Suprapubic skin (tissue), 3 donors: ENCODE measurements around the gene SYNGR3.

Experiments
- POLR2A ChIP-seq, 2 donors: fragments of 450-650 bp; IDR thresholded peaks; one replicate each; pipeline ENCODE4 v1.6.1; 2017; ENCODE audit warnings: antibody characterized with exemption in 2 of 2, mild to moderate bottlenecking in 2 of 2, moderate library complexity in 2 of 2
- TF ChIP-seq, protein P1 (sequence below), 2 donors: fragments of 200-600 bp in 1 of 2; fragments of 450-650 bp in 1 of 2; sonication (generic) in 1 of 2; IDR thresholded peaks; one replicate each; pipeline ENCODE4 v1.5.1; 2016 to 2019; ENCODE audit warnings: antibody characterized with exemption in 2 of 2, mild to moderate bottlenecking in 1 of 2, moderate library complexity in 1 of 2

- TF ChIP-seq POLR2A (IDR thresholded peaks at IDR 0.05): no peak
- TF ChIP-seq, protein P1, sequence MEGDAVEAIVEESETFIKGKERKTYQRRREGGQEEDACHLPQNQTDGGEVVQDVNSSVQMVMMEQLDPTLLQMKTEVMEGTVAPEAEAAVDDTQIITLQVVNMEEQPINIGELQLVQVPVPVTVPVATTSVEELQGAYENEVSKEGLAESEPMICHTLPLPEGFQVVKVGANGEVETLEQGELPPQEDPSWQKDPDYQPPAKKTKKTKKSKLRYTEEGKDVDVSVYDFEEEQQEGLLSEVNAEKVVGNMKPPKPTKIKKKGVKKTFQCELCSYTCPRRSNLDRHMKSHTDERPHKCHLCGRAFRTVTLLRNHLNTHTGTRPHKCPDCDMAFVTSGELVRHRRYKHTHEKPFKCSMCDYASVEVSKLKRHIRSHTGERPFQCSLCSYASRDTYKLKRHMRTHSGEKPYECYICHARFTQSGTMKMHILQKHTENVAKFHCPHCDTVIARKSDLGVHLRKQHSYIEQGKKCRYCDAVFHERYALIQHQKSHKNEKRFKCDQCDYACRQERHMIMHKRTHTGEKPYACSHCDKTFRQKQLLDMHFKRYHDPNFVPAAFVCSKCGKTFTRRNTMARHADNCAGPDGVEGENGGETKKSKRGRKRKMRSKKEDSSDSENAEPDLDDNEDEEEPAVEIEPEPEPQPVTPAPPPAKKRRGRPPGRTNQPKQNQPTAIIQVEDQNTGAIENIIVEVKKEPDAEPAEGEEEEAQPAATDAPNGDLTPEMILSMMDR (IDR thresholded peaks at IDR 0.05): no peak
These were observed 773 bp downstream of the SYNGR3 start for GRCh38 chr16:1990351-1991134.
